22Rv1 (cell line): ENCODE measurements around the gene RBMS1.

ENCODE experiments used
- H3K27ac ChIP-seq: fragments of 450-650 bp; 2 replicates; pipeline ENCODE4 v1.5.1; 2017
- CTCF ChIP-seq: fragments of 450-650 bp; IDR thresholded peaks from 2 replicates; pipeline ENCODE4 v1.5.1; 2017; ENCODE audit warnings: mild to moderate bottlenecking
- ZFX ChIP-seq: fragments of 450-650 bp; IDR thresholded peaks from 2 replicates; pipeline ENCODE4 v1.6.1; 2017; ENCODE audit warnings: antibody characterized with exemption, borderline replicate concordance

The RBMS1 gene

GRCh38 chr2:160510617-160511016, 17.0 kb upstream of the RBMS1 start:
- TF ChIP-seq ZFX (no peak), CTCF (no peak)
- H3K27ac ChIP-seq: no peak overlapping the region

- no peak for TF ChIP-seq CTCF
- H3K27ac ChIP-seq: no peak overlapping the region
Observed at GRCh38 chr2:160509016-160509415, 15.4 kb upstream of the RBMS1 start.

- TF ChIP-seq CTCF (no peak), ZFX (no peak)
- H3K27ac ChIP-seq: no peak overlapping the region
Observed at GRCh38 chr2:160507464-160507863, 13.9 kb upstream of the RBMS1 start.

GRCh38 chr2:160507046-160507407, 13.4 kb upstream of the RBMS1 start:
- no peak for TF ChIP-seq ZFX
- no peak for TF ChIP-seq CTCF
- no peak overlapping the region for H3K27ac ChIP-seq

GRCh38 chr2:160506371-160507045, 12.9 kb upstream of the RBMS1 start:
- TF ChIP-seq CTCF (no peak), ZFX (no peak)
- H3K27ac ChIP-seq: no peak overlapping the region

- TF ChIP-seq ZFX (no peak), CTCF (no peak)
Observed at GRCh38 chr2:160505256-160505655, 11.6 kb upstream of the RBMS1 start.

GRCh38 chr2:160502478-160502877, 8.9 kb upstream of the RBMS1 start:
- H3K27ac ChIP-seq: no peak overlapping the region
- TF ChIP-seq ZFX (no peak), CTCF (no peak)

More at GRCh38 chr2:160505256-160505655, 11.6 kb upstream of the RBMS1 start:
- no peak overlapping the region for H3K27ac ChIP-seq
